NCI-H1930 (cell line): Measurements from ENCODE around the gene LRG1.
"Not testable (repeated sequence)": the region's sequence is repeated elsewhere in the genome, so short reads cannot be mapped to it uniquely, and the experiment has no call there.

Experiments
- DNase-seq, 2 experiments: peaks; one replicate each; lab custom pipeline; 2025; lab: John Stamatoyannopoulos, UW

Gene LRG1

GRCh38 chr19:4553092-4553695, 13.4 kb upstream of the LRG1 start:
- no peak for DNase-seq

GRCh38 chr19:4552525-4552819, 12.6 kb upstream of the LRG1 start:
- no peak for DNase-seq

- no peak for DNase-seq
Measured at GRCh38 chr19:4550479-4551050, 10.7 kb upstream of the LRG1 start.

GRCh38 chr19:4550018-4550417, 10.2 kb upstream of the LRG1 start:
- DNase-seq, result no peak

GRCh38 chr19:4548238-4548584, 8.4 kb upstream of the LRG1 start:
- DNase-seq, result no peak

GRCh38 chr19:4547303-4548237, 7.7 kb upstream of the LRG1 start:
- no peak for DNase-seq

- DNase-seq, result no peak
Measured at GRCh38 chr19:4543842-4544647, 4.2 kb upstream of the LRG1 start.

- DNase-seq, result no peak
Measured at GRCh38 chr19:4542896-4543841, 3.3 kb upstream of the LRG1 start.

- not testable (repeated sequence) for DNase-seq
Measured at GRCh38 chr19:4541806-4542145, 1.9 kb upstream of the LRG1 start.

GRCh38 chr19:4541114-4541805, 1.4 kb upstream of the LRG1 start:
- DNase-seq, result no peak

GRCh38 chr19:4539169-4539692, 605 bp downstream of the LRG1 start:
- DNase-seq, result no peak

- no peak for DNase-seq
Measured at GRCh38 chr19:4538601-4538954, 1.3 kb downstream of the LRG1 start.

- no peak for DNase-seq
Measured at GRCh38 chr19:4537953-4538600, 1.8 kb downstream of the LRG1 start.

- DNase-seq, result no peak
Measured at GRCh38 chr19:4536798-4537197, 3.0 kb downstream of the LRG1 start.

- DNase-seq, result peak; percentile 20 to 60
Measured at GRCh38 chr19:4534836-4535658, 4.8 kb downstream of the LRG1 start, which contains the start of gene PLIN5. Gene PLIN5 (minus strand): TSS chr19:4535224. CDS start chr19:4534074, 1,150 bp downstream.

GRCh38 chr19:4533835-4534424, 5.9 kb downstream of the LRG1 start:
- no peak for DNase-seq

- no peak for DNase-seq
Measured at GRCh38 chr19:4533334-4533733, 6.5 kb downstream of the LRG1 start.

- no peak for DNase-seq
Measured at GRCh38 chr19:4531562-4532165, 8.2 kb downstream of the LRG1 start.
